Activated CD4-positive, alpha-beta T cell treated with anti-CD3 and anti-CD28 coated beads for 4 hours (primary cell): Measurements from ENCODE around the gene STIM2.

Experiments
- DNase-seq, 2 donors: peaks; one replicate each; pipeline ENCODE4 v3.0.0-alpha.2; 2020

The STIM2 gene

GRCh38 chr4:26837993-26838842, 22.4 kb upstream of the STIM2 start:
- no peak for DNase-seq

- no peak for DNase-seq
Observed at GRCh38 chr4:26839016-26839415, 21.6 kb upstream of the STIM2 start.

DNA sequence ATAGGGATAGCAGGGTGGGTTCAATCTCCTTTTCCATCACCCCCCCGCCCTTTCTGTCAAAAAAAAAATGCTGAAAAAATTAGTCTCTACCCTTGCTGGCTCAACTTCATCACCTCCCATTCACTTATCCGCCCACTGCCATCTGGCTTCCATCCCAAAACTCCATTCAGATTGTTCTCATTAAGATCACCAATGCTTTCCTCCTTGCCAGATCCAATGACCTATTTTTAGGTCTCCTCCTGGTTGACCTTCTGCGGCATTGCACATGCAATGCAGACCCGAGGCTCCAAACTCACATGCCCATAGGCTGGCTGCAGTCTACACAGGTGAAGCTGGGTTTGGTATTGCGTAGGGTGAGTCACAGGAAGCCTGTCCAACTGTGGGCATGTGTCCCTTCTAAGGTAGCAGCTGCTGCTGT, 21.1 kb upstream of the STIM2 start:
- no peak for DNase-seq

GRCh38 chr4:26840786-26841185, 19.9 kb upstream of the STIM2 start:
- no peak for DNase-seq

DNA sequence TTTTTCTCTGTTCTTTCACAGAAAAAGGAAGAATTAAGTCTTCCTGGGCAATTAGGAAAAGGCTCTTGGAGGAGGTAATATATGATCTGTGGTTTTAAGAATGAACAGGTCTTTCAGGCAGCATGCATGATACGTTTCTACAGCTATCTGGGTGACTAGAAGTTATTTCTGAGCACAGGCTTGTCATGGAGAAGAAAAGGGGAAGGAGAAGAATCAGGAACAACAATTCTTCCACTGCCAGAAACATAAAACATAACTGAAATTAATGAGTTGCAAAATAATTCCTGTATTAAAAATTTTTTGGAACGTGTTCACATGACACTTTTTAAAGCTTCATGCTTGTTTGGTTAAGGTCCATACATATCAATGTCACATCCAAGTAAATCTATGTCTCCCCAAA, 17.7 kb upstream of the STIM2 start:
- no peak for DNase-seq

GRCh38 chr4:26850528-26850927, 10.1 kb upstream of the STIM2 start:
- DNase-seq = no peak

GRCh38 chr4:26851129-26851528, 9.5 kb upstream of the STIM2 start:
- DNase-seq = no peak

GRCh38 chr4:26854701-26855100, 5.9 kb upstream of the STIM2 start:
- no peak for DNase-seq

GRCh38 chr4:26856906-26857277, 3.7 kb upstream of the STIM2 start:
- no peak for DNase-seq

DNA sequence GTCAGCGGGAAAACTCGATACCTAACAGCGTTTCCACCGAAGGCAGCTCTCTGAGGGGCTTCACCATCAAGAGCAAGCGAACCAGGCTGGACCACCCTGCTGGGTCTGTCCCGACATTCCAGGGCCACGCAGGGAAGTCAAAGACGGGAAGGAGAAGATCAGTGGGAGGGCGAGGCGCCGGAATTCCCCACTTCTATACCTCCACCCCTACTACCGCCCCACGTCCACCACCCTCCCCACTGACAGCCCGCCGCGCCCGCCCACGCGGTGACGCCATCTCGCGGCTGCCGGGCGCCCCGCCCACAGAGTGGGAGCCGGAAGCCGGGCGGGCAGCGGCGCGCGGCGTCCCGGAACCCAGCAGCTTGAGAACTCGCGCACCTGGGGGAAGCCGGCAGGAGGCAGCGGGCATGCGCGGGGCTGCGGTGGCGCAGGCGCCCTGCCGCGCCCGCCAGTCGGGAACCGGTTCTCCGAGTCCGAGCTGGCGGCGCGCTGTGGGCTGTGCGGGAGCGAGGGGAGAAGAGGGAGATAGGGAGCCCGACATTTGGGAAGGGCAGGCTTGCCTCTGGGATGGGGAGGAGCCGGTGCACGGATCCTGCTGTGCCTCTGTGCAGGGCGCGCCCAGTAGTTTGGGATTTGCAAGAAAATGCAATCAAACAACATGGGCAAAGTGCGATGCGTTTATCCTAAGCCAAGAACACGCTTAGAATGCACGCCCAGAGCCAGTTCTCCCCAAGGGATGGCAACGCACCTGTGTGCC, 3.2 kb upstream of the STIM2 start:
- peak; percentile 94 to 95 for DNase-seq

GRCh38 chr4:26858035-26858918, 2.4 kb upstream of the STIM2 start:
- no peak for DNase-seq

GRCh38 chr4:26858947-26859401, 1.7 kb upstream of the STIM2 start:
- DNase-seq = no peak

GRCh38 chr4:26859762-26860156, 882 bp upstream of the STIM2 start:
- no peak for DNase-seq

GRCh38 chr4:26860922-26861433, 337 bp downstream of the STIM2 start:
- DNase-seq = peak; percentile 46 to 54

DNA sequence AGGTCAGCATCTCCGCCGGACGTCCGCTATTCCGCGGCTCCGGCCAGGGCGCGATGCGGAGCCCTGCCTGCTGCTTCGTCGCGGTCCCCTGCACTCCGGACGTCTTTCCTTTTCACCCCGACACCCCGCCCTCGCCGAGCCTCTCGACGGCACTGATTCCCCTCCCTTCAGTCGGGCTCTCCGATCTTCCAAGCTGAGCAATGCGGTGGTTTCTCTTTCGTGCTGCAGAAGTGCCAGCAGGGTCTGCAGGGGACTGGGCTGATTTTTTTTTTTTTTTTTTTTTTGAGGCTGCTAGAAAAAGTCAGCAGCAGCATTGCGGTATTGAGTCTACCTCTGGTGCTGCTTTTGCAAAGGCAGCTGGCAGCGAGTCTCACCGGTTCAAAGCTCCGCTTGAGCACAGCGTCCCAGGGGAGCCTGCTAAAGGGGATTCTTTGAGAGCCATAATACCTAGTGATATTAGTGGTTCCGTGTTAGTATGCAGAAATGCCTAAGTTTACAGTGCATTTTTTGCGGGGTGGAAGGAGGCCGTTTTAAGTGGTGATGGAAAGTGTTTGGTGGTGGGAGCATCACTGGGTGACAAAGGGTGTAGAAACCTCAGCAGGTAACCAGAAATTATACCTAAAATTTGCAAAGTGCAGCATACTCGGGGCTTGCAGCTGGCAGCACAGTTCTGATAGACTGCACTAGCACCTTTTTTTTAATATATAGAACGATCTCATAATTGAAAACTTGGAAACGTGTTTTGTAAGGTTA, 969 bp downstream of the STIM2 start:
- DNase-seq = peak; percentile 74 to 76

DNA sequence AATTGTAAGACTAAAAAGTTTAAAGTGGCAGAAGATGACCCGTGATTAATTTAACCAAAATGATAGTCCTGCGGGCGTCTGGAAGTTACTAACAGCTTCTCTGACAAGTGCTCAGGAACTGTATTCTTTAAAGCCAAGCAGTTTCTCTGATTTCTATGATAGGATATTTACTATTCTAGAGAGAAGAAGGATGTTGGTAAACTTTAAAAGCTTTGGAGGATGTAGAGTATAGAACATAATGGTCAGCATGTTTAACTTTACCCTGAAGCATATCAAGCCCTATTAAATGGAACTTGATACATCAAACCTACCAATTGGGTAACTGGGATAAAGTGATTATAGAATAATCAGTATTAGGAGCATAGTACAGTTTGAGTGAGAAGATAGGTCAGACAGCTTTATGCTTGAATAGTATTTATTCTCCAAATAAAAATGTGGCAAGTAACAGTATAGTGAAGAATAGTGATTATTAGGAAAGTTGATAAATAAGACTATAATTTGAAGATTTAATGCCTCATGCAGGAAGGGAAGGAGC, 1.8 kb downstream of the STIM2 start:
- no peak for DNase-seq

DNA sequence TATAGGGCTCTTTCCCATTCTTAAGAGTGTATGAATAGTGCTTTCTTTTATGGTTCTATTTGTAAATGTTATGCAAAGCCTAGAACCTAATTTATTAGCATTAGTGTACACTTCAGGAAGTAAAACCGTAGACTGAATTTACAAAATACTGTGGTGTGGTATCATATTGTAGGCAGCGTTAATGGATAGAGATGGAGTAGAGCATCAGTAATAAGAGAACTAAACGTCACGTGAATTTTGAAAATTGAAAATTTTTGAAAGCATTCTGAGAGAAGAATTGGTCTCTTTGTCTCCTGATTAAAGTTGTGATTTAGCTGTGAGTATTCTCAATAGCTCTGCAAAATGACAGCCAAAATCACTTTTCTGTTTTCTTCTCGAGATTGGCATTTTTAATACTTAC, 2.9 kb downstream of the STIM2 start:
- no peak for DNase-seq

- no peak for DNase-seq
Observed at GRCh38 chr4:26864899-26865298, 4.3 kb downstream of the STIM2 start.

DNA sequence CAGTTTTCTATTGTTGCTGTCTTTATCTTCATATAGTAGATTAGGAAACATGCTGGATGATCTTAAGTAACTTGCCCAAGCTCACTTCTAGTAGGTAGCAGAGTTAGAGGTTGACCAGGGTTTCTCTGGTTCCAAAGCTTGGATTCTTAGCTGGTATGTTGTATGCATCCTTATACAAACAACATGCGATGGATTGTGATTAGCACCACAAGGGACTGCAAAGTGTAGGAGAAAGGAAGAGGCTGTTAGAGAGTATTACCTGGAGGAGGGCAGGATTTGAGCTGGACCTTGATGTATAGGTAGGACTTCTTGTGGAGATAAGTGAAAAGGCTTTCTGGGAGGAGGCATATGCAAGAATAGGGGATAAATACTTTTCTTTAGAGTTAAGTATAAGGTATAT, 5.6 kb downstream of the STIM2 start:
- DNase-seq = no peak

- no peak for DNase-seq
Observed at GRCh38 chr4:26866781-26867180, 6.1 kb downstream of the STIM2 start.

GRCh38 chr4:26867914-26868684, 7.5 kb downstream of the STIM2 start:
- no peak for DNase-seq
